ENCODE measurements around the gene ADARB1.

ADARB1 gene

DNA sequence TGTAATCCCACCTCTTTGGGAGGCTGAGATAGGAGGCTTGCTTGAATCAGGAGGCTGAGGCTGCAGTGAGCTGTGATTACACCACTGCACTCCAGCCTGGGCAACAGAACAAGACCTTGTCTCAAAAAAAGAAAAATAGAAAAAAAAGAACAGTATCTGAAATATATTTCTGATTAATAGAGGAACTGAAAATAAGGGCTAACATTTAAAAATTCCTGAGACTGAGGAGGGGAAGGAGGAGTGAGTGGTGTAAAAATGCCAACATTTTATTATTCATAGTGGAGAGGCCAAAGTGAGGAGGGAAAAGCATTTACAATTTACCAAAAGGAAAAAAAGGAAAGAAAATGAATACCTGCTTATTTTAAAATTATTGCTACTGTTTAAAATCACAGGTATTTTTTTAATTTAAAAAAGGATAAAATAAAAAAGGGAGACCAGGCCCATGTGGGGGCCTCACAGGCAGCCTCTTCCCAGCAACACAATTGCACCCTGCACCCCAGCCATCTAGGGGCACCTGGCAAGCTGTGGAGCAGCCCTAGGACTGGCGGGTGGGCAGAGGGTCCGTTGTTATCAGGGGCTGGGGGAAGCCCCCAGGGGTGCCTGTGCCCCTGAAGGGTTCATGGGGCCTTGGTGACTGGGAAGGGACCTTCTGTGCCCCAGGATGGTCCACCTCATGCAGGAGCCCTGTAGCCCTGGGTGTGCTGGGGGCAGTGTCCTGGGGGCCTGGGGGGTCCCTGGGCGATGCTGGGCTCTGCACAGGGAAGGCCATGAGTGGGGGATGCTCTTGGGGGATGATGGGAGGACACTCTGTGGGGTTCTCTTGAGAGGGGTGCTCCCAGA is 34.8 kb upstream of the ADARB1 start:
- DNase-seq, result no peak

DNA sequence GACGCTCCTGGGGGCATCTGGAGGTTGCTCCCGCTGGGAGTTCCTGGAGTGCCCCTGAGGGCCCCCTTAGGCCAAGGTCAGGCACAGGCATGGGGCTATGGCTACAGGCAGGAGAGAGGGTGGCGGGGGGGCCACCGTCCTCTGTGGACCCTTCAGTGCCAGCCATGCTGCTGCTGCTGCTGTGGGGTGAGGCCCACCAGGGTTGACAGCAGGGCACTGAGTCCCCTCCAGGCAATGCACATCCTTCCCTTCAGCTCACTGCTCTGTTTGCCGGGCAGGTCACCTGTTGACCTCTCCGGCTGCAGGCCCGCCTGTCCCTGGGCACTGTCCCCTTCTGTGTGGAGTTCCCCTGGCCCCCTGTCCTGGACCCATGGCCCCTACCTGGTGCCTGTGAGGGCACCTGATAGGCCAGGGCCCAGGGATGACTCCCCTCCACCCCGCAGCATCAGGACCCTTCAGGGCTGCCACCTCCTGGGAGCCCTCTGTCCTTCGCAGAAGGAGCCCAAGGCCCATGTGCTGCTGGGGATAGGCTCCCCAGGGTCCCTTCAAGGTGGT is 34.1 kb upstream of the ADARB1 start:
- DNase-seq, result no peak

DNA sequence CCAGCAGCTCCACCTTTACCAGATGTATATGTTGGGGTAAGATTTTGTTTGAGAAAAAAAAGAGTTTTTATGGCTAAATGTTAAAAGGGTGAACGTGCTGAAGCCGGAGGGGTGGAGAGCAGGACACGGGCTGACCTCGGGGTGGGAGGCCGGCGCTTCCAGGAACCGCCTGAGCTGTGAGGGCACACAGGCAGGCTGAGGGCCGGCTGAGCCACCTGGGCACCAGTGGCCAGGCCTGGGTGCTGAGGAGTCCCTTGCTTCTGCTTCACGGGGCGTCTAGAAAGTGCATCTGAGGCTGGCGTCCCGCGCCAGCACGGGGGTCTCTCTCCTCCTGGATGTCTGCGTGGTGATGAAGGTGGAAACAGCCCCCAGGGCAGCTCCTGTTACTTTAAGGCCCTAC is 33.6 kb upstream of the ADARB1 start:
- no peak for DNase-seq

DNA sequence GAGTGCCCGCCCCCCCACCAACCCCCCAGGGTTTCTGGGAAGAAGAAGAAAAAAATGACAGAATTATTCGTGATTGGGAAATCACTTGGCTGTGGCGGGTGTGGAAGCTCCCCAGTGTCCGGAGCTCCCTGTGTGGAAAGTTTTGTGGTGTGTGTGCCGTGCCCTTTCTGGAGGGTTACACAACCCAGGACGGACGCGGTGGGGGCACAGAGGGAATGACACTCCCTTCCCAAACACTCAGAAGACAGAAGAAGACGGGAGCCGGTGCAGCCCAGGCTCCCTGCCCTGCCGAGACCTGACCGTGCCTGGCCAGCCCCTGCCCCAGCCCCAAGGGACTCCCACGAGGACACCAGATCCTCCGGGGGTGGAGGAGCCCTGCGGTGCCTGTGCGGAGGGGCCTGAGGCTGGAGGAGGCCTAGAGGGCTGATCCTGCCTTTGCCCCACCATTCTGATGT is 33.0 kb upstream of the ADARB1 start:
- no peak for DNase-seq

DNA sequence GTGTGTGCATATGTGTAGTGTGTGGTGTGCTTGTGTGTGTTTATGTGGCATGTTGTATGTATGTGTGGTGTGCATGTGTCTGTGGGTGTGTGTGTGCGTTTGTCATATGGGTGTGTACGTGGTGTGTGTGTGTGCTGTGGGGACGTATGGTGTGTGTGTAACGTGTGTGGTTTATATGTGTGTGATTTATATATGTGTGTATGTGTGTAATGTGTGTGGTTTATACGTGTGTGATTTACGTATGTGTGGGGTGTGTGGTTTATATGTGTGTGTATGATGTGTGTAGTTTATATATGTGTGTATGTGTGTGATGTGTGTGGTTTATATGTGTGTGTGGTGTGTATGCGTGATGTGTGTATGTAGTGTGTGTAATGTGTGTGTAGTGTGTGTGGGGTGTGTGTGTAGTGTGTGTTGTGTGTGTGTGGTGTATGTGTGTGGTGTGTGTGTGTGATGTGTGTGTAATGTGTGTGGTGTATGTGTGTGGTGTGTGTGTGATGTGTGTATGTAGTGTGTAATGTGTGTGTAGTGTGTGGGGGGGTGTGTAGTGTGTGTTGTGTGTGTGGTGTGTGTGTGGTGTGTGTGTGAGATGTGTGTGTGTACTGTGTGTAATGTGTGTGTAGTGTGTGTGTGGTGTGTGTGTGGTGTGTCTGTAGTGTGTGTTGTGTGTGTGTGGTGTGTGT is 32.3 kb upstream of the ADARB1 start:
- no peak for DNase-seq

DNA sequence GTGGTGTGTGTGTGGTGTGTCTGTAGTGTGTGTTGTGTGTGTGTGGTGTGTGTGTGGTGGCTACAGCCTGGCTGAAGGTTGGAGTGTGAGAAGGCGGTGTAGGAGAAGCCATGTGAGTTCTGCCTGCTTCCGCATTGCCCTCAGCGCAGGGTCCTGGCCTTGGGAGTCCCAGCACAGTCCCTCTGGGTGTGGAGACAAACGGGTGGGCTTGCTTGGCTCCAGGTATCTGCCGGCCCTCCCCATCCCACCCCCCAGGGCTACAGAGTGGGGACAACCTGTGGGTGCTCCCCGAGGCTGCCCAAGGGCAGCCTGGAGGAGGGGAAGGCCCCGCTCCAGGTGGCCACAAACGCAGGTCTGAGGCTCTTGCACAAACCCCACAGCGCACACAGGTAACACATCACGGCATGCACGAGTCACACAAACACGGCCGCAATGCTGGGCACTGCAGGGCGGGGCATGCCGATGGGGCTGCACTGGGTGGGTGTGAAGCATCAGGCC is 31.7 kb upstream of the ADARB1 start:
- DNase-seq, result no peak

DNA sequence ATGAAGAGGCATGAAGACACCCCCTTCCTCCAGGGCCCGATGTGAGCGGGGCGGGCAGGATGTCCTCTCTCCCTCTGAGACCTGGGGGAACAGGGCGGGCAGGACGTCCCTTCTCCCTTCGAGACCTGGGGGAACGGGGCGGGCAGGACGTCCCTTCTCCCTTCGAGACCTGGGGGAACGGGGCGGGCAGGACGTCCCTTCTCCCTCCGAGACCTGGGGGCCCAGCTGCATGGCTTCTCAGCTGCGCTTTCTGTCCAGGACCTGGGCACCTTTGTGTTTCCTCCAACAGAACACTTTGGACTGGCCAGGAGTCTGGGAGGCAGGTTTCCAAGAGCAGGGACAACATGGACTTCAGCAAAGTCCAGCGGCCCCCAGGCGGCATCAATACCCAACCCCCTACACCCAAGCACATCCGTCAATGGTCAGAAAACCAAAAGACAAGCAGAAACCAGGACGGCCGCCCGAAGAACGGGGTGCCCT is 30.8 kb upstream of the ADARB1 start:
- no peak for DNase-seq

DNA sequence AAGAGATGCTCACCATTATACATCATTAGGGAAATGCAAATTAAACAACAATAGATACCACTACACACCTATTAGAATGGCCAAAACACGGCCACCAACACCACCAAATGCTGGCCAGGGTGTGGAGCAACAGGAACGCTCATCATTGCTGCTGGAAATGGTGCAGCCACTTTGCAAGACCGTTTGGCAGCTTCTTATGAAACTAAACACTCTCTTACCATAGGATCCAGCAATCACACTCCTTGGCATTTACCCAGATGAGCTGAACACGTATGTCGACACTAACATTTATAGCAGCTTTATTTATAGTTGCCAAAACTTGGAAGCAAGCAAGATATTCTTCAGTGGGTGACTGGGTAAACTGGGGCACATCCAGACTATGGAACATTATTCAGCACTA is 28.9 kb upstream of the ADARB1 start:
- no peak for DNase-seq

DNA sequence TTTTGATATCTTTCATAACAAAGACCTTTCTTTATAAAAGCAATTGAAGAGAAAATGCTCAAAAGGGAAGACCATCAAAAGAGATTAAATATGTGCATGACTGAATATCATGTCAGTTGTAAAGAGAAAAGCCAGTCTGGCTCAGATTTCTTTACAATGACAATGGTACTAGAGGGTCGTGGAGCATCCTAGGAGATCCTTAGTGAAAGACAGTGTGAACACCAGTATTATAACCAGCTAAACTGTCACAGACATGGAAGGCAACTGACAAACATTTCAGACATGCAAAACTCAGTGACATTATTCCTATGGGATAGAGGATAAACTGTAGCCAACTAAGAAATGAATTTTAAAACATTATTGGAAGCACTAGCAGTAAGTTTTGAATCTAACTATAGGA is 27.1 kb upstream of the ADARB1 start:
- DNase-seq, result no peak

DNA sequence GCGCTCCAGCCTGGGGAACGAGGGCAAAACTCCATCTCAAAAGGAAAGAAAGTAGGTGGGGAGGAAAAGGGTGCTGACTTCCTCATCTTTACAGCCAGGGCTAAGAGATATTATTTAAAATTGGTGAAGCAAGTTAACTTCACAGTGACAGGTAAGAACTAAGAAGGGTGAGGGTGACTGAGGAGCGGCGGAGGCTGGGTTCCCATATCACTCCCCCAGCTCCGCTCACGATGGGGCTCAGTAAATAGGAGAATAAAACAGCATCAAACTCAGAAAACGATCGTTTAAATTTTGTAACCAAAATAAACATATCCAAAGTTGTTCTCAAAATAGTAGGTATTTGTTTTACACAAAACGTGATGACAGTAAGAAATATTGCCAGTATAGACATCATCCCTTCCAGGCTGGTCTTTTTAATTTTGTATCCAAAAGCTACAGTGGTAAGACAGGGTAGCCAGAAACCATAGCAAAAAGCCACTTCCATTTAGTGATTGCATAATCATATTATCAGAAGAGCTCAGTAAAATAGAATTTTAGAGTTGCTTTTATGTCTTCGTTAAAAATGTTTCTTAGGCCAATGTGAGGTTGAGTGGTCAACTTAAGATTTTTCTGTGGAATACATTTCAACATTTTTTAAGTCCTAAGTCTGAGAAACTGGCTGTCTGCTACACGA is 26.2 kb upstream of the ADARB1 start:
- DNase-seq, result no peak

DNA sequence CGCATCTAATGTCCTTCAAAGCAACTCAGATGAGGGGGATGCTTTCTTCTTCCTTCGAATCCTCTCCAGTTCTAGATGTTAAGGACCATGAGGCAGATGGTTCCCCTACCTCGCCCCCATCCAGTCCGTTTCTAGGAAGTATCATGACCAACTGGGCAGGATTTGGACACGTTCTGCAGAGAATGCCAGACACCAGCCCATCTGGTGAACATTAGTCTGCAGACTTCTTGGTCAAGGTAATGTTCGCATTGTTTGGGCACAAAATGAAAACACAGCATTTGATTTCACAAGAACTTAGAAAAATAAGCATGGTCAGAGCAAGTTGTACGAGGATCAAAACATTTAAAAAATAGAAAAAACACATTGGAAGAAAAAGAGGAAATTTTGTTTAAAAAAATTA is 25.4 kb upstream of the ADARB1 start:
- DNase-seq, result no peak

DNA sequence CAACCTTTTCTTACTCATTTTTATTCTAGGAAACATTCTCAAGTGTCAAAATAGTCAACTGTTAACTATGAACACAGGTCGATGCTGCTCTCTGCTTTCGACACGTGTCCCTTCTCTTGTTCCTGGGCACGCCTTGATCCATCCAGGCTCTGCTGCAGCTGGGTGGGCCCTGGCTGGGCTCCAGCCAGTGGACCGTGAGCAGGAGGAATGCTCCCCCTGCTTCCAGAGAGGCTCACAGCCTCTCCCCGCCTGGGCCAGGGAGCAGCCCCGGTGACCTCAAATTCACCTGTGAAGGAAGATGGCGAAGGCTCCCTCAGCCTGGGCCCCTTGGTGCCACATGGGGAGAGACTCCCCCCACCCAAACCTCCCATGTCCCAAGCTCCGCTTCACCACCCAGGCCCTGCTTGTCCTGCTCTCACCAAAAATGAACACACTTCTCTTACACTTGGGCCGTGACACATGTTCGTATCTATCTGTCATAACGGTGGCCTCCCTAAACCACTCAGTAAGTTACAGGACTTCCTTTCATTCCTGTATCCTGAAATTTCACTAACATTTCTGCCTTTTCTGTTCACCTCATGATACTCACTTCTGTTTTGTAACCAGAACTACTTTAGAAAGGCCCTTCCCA is 24.6 kb upstream of the ADARB1 start:
- DNase-seq, result no peak

DNA sequence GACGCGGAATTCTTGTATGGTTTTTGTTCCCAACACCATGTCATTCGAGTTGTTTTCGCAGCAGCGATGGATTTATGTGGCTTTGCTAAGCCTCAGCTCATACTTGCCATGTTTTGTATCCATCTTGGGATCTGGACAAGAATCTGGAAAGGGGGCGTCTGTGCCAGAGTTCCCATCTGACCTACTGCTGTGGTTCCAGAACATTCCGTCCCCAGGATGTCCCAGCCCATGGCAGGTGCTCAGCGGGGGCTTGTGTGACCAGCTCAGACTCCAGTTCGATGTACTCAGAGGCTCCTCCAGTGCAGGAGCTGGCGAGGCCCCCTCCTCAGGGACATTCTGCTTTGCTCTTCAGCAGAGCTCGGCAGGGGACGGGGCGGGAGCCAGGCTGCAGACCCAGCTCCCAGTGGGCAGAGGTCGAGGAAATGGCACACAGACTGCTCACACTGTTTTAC is 24.0 kb upstream of the ADARB1 start:
- no peak for DNase-seq

DNA sequence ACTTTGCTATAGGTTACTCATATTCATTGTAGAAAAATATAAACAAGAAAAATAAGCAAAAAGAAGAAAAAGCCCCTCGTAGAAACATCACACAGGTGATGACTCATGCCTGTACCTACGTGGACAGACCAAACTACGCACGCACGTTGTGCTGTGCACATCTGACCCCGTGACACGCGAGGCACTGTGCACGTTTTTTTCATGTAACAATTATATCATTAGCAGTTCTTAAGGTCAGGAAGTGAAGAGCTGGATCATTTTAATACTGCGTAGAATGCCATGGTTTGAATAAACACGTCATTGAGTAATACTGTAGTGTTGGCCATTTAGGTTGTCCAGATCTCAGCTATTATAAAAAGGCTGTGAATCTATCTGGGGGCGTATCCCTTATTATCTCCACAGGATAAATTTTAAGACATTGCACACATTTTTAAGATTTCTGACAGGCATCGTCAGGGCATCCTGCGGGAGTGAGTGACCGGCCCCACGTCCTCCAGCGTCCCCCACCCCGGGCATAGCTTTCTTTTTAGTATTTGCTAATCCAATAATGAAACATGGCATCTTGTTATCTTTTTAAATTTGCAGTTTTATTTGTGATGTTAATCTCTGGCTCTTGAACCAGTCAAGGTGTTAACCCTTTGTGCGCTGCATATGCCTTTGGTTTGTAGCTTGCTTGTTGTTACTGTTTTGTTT is 23.4 kb upstream of the ADARB1 start:
- DNase-seq, result no peak

DNA sequence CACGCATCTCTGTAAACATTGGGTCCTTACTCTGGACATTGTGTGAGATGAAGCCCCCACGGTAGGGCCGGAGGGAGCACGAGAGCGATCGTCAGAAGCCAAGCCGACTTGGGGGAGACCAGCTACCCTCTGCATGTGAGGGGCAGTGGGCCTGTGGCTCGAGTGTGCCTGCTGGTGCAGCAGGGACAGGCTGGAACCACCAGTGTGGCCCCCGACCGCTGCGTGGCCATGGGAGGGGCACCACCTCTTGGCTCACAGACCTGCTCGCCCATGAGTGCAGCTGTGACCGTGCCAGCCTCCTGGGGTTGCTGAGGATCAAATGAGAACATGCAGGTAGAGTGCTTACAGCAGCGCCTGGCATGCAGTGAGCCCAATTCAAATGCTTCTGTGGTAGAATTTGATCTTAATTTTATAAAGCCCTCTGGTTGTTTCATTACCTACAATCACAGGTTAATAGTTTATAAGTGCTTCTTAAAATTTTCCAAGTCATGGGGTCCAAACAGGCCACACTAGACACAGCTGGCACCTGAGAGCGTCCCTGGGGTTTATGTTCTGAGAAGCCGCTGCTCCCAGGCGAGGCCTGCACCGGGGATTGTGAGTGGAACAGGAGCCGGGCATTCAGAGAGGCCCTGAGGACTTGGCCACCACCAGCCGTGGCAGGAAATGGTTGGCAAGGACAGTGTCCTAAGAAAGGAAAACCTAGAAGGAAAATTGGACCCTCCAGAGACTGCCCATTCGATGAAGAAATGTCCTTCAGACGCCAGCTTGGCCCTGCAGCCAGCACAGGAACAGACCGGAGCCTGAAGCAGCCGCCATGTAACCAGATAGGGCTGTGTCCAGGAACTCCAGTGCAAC is 22.6 kb upstream of the ADARB1 start:
- no peak for DNase-seq

DNA sequence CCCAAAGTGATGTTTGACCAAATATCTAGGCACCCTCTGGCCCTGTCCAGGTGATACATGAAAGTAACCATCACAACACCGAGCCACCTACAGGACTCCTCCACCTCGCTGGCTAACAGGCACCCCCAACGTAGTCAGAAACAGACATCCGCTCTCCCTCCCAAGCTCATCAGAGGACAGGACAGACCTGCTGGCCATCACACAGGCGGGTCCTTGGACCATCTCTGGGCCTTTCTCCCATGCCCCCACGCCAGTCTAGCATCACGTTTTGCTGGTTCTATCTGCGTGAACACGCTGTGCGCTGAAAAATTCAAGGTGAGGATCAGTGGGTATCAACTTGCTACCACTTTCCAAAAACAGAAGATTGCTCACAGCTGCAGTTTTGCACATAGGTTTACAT is 21.4 kb upstream of the ADARB1 start:
- DNase-seq, result no peak

DNA sequence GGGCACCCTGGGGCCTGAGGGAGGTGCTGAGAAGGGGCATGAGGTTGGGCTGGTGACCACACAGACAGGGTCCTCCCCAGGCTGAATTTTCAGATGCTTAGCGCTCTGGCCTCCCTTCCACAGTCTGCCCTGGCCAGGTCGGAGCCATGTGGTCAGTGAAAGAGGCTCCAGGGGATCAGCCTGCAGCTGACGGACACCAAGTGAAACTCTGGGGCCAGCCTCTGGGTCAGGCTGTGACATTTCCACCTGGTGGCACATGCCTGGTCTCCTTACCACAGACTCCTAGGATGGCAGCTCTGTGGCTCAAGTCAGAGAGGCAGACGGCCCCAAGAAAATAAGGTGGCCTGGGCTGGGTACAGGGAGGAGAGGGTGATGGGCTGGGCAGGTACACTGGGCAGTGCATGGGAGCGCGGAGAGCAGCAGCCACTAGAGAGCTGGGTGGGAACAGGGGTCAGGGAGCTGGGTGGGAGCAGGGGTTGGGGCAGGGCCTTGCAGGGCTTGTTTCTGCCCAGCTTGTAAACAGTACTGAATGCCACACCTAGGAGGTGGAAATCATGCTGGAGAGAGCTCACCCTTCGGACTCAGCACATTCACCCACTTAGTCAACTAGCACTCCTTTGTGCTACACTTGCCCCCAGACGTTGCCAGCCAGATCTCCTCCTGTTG is 20.7 kb upstream of the ADARB1 start:
- DNase-seq, result no peak

DNA sequence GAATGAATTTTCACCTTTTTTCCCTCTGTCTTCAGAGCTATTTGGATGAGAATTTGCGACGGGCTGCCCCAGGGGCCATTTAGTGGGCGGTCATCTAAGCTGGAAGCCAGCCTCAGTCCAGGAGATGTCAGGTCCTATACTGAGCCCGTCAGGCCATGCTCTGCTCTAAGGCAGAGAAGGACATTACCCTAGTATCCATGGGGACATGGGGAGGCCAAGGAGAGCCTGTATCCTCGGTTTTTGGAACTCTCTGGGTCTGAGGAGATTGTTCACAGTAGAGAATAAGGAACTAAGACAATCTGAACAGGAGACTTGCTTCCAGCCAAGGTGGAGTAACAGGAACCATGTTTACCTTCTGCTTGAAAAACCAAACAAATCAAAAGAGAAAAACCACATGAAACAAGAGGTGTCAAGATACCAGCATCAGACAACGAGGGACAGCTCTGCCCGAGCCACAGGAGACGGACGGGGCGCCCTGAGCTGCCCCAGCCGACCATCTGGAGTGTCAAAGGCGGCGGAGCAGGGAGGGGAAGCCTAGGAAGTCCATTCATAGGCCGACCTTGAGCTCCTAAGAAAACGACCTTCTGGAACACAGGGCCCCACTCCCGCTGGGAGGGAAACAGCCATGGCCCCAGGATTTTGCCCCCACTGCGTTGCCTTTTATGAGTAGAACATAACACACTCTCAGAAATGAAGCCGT is 20.0 kb upstream of the ADARB1 start:
- DNase-seq, result no peak

DNA sequence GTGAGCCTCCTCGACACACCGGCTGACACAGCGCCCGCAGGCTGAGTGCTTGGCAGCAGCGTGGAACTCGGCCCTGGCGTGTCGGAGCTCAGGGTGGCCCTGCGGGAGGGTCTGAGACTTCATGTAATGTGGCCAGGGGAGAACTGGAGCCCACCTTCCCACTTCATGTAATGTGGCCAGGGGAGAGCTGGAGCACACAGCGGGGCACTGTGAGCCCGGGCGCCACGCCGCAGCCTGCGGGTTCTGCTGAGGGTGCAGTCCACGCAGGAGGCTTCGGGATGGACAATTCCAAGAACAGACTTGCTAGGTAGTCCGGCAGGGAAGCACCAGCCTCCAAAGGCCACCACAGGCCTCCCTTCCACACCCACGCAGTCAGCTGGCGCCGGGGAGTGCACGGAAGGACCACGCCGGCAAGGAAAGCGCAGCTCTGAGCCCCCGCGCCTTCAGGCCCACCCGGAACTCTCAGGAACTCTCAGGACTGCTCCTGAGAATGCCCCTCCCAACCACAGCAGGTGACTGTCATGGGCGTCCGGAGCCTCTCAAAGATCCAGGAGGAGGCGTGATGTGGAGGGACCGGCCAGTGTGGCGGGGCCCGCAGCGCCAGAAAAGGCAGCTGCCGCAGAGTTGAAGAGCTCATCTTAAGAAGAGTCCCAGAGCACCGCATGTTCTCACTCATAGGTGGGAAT is 19.3 kb upstream of the ADARB1 start:
- no peak for DNase-seq
